Activated T-cell treated with anti-CD3 and anti-CD28 coated beads, Interleukin-2, amount 50 U/mL, for 48 hours (primary cell): Measurements from ENCODE around the gene GAGE12G.
"Not testable (repeated sequence)": the region's sequence is repeated elsewhere in the genome, so short reads cannot be mapped to it uniquely, and the experiment has no call there.

Experiments used
- DNase-seq, 2 experiments: peaks; one replicate each; pipeline ENCODE4 v3.0.0-alpha.2; 2020

GAGE12G gene, protein sequence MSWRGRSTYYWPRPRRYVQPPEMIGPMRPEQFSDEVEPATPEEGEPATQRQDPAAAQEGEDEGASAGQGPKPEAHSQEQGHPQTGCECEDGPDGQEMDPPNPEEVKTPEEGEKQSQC

GRCh38 chrX:49570100-49570499, at the start of gene GAGE12G:
TSS of gene GAGE12G (plus strand) at chrX:49570400. CDS start at chrX:49571555, 1,155 bp downstream.
- DNase-seq, result not testable (repeated sequence)

GRCh38 chrX:49531877-49532276, 38.3 kb upstream of the GAGE12G start, which contains the start of gene GAGE12C:
TSS of gene GAGE12C (plus strand) at chrX:49532177. CDS start at chrX:49533332, 1,155 bp downstream.
- not testable (repeated sequence) for DNase-seq

DNA sequence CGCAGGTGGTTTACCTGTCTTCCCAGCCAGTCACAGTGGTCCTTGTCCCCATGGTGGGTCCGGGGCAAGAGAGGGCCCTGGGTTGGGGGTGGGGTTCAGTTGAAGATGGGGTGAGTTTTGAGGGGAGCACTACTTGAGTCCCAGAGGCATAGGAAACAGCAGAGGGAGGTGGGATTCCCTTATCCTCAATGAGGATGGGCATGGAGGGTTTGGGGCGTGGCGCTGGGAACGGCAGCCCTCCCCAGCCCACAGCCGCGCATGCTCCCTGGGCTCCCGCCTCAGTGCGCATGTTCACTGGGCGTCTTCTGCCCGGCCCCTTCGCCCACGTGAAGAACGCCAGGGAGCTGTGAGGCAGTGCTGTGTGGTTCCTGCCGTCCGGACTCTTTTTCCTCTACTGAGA, 28.8 kb upstream of the GAGE12G start, which contains the start of gene GAGE12D:
TSS of gene GAGE12D (plus strand) at position 301 of the 400 bp plus-strand sequence. CDS start 1,155 bp downstream, outside the sequence.
- DNase-seq, result not testable (repeated sequence)

- not testable (repeated sequence) for DNase-seq
Measured at GRCh38 chrX:49550989-49551388, 19.2 kb upstream of the GAGE12G start, which contains the start of gene GAGE12E. TSS of gene GAGE12E (plus strand) at chrX:49551289. CDS start at chrX:49552444, 1,155 bp downstream.

DNA sequence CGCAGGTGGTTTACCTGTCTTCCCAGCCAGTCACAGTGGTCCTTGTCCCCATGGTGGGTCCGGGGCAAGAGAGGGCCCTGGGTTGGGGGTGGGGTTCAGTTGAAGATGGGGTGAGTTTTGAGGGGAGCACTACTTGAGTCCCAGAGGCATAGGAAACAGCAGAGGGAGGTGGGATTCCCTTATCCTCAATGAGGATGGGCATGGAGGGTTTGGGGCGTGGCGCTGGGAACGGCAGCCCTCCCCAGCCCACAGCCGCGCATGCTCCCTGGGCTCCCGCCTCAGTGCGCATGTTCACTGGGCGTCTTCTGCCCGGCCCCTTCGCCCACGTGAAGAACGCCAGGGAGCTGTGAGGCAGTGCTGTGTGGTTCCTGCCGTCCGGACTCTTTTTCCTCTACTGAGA, 9.7 kb upstream of the GAGE12G start, which contains the start of gene GAGE12F:
TSS of gene GAGE12F (plus strand) at position 301 of the 400 bp plus-strand sequence. CDS start 1,155 bp downstream, outside the sequence.
- not testable (repeated sequence) for DNase-seq

GRCh38 chrX:49568728-49569127, 1.5 kb upstream of the GAGE12G start:
- not testable (repeated sequence) for DNase-seq

DNA sequence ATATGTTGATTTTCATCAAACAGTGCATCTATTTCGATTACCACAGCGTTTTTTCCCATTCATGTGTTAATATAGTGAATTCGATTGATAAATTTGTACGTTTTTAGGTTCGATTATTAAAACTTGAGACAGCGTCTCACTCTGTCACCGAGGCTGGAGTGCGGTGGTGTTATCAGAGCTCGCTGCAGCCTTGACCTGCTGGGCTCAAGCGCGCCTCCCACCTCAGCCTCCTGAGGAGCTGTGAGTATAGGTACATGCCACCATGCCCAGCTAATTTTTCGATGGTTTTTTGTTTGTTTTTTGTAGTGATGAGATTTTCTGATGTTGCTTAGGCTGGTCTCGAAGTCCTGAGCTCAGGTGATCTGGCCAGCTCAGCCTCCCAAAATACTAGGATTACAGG, 1.0 kb upstream of the GAGE12G start:
- not testable (repeated sequence) for DNase-seq

DNA sequence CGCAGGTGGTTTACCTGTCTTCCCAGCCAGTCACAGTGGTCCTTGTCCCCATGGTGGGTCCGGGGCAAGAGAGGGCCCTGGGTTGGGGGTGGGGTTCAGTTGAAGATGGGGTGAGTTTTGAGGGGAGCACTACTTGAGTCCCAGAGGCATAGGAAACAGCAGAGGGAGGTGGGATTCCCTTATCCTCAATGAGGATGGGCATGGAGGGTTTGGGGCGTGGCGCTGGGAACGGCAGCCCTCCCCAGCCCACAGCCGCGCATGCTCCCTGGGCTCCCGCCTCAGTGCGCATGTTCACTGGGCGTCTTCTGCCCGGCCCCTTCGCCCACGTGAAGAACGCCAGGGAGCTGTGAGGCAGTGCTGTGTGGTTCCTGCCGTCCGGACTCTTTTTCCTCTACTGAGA, 9.4 kb downstream of the GAGE12G start, which contains the start of gene GAGE12H:
TSS of gene GAGE12H (plus strand) at position 301 of the 400 bp plus-strand sequence. CDS start 1,155 bp downstream, outside the sequence.
- not testable (repeated sequence) for DNase-seq

DNA sequence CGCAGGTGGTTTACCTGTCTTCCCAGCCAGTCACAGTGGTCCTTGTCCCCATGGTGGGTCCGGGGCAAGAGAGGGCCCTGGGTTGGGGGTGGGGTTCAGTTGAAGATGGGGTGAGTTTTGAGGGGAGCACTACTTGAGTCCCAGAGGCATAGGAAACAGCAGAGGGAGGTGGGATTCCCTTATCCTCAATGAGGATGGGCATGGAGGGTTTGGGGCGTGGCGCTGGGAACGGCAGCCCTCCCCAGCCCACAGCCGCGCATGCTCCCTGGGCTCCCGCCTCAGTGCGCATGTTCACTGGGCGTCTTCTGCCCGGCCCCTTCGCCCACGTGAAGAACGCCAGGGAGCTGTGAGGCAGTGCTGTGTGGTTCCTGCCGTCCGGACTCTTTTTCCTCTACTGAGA, 19.0 kb downstream of the GAGE12G start, which contains the start of gene GAGE2A:
TSS of gene GAGE2A (plus strand) at position 301 of the 400 bp plus-strand sequence. CDS start 1,155 bp downstream, outside the sequence.
- DNase-seq, result not testable (repeated sequence)

- not testable (repeated sequence) for DNase-seq
Measured at GRCh38 chrX:49589769-49590478, 19.7 kb downstream of the GAGE12G start.

GRCh38 chrX:49590488-49590887, 20.3 kb downstream of the GAGE12G start:
- peak in 1 of 2 experiments; percentile 21 for DNase-seq

DNA sequence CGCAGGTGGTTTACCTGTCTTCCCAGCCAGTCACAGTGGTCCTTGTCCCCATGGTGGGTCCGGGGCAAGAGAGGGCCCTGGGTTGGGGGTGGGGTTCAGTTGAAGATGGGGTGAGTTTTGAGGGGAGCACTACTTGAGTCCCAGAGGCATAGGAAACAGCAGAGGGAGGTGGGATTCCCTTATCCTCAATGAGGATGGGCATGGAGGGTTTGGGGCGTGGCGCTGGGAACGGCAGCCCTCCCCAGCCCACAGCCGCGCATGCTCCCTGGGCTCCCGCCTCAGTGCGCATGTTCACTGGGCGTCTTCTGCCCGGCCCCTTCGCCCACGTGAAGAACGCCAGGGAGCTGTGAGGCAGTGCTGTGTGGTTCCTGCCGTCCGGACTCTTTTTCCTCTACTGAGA, 28.5 kb downstream of the GAGE12G start, which contains the start of gene GAGE1:
TSS of gene GAGE1 (plus strand) at position 301 of the 400 bp plus-strand sequence. CDS start 1,155 bp downstream, outside the sequence.
- DNase-seq, result not testable (repeated sequence)

- no peak for DNase-seq
Measured at GRCh38 chrX:49610718-49611310, 40.6 kb downstream of the GAGE12G start.

GRCh38 chrX:49618574-49618973, 48.4 kb downstream of the GAGE12G start:
- no peak for DNase-seq
